LoVo (cell line): ENCODE results near the gene GABARAPL2.
"Not testable (repeated sequence)": the region's sequence is repeated elsewhere in the genome, so short reads cannot be mapped to it uniquely, and the experiment has no call there.

Experiments
- DNase-seq: peaks from one replicate; pipeline ENCODE4 v3.0.0-alpha.2; 2016; ENCODE audit warnings: low spot score

GABARAPL2 gene

GRCh38 chr16:75591927-75592326 is 25.7 kb downstream of the GABARAPL2 start:
- not testable (repeated sequence) for DNase-seq

- DNase-seq = no peak
Observed at GRCh38 chr16:75593308-75593707, 27.1 kb downstream of the GABARAPL2 start.

GRCh38 chr16:75593825-75594820 is 27.9 kb downstream of the GABARAPL2 start:
- DNase-seq = no peak

GRCh38 chr16:75599452-75600277 is 33.5 kb downstream of the GABARAPL2 start:
- no peak for DNase-seq

- DNase-seq = no peak
Observed at GRCh38 chr16:75603241-75603640, 37.1 kb downstream of the GABARAPL2 start.

GRCh38 chr16:75606507-75606906 is 40.3 kb downstream of the GABARAPL2 start:
- DNase-seq = no peak

- no peak for DNase-seq
Observed at GRCh38 chr16:75614066-75614897, 48.1 kb downstream of the GABARAPL2 start.

GRCh38 chr16:75615619-75616018 is 49.4 kb downstream of the GABARAPL2 start:
- no peak for DNase-seq

- no peak for DNase-seq
Observed at GRCh38 chr16:75616521-75617010, 50.4 kb downstream of the GABARAPL2 start.

- no peak for DNase-seq
Observed at GRCh38 chr16:75617121-75617520, 50.9 kb downstream of the GABARAPL2 start.

GRCh38 chr16:75618780-75619179 is 52.6 kb downstream of the GABARAPL2 start:
- no peak for DNase-seq

GRCh38 chr16:75620326-75621169 is 54.4 kb downstream of the GABARAPL2 start:
- no peak for DNase-seq

- no peak for DNase-seq
Observed at GRCh38 chr16:75621170-75621477, 54.9 kb downstream of the GABARAPL2 start.

GRCh38 chr16:75622761-75623605 is 56.8 kb downstream of the GABARAPL2 start, which contains the start of gene ADAT1:
ADAT1 (minus strand) TSS chr16:75623281; CDS start chr16:75620799, 2,482 bp downstream.
- peak; percentile 97 for DNase-seq

GRCh38 chr16:75624921-75625334 is 58.7 kb downstream of the GABARAPL2 start:
- peak; percentile 60 for DNase-seq

- DNase-seq = no peak
Observed at GRCh38 chr16:75626806-75627205, 60.6 kb downstream of the GABARAPL2 start.
